Subcutaneous adipose tissue (tissue), 4 donors: ENCODE data around the gene RBFOX2. TPM values are rescaled to one million over a fixed set of nuclear protein-coding genes. Genes with fewer than 3 reads are reported as not detected.

Source experiments
- CTCF ChIP-seq: fragments of 450-650 bp; IDR thresholded peaks from one replicate; pipeline ENCODE4 v1.5.1; 2016; ENCODE audit warnings: low read depth, mild to moderate bottlenecking, control low read depth, antibody characterized with exemption, moderate library complexity
- total RNA-seq, 4 donors: library from RNA; depleted of rRNA; stranded (reverse); fragments of >200 nt; gene quantifications; one replicate each; pipeline ENCODE4 v1.1.0, GENCODE V29; 2016

The RBFOX2 gene
- total RNA-seq, 4 donors from 2014 or later = 46.7 to 64.1 (median 51.5) TPM

GRCh38 chr22:36022162-36022561 is 6.5 kb downstream of the RBFOX2 start:
- no peak for TF ChIP-seq CTCF

GRCh38 chr22:36021606-36022153 is 6.9 kb downstream of the RBFOX2 start:
- TF ChIP-seq CTCF = no peak

GRCh38 chr22:36017651-36018091 is 11.0 kb downstream of the RBFOX2 start:
- no peak for TF ChIP-seq CTCF

- no peak for TF ChIP-seq CTCF
Measured at GRCh38 chr22:36016684-36017083, 11.9 kb downstream of the RBFOX2 start.

- TF ChIP-seq CTCF = no peak
Measured at GRCh38 chr22:36015811-36016529, 12.7 kb downstream of the RBFOX2 start.

- TF ChIP-seq CTCF = no peak
Measured at GRCh38 chr22:36015155-36015810, 13.3 kb downstream of the RBFOX2 start.

GRCh38 chr22:36014546-36015074 is 14.0 kb downstream of the RBFOX2 start:
- no peak for TF ChIP-seq CTCF
